Endothelial cell of umbilical vein (primary cell): ENCODE measurements around the gene PITPNM3. TPM values are rescaled to one million over a fixed set of nuclear protein-coding genes. Genes with fewer than 3 reads are reported as not detected.

ENCODE experiments used
- BruUV-seq: library from RNA; stranded (reverse); fragments of 400-500 nt; replicated peaks from 2 replicates; lab custom pipeline; 2021; lab: Mats Ljungman, UMichigan
- CTCF ChIA-PET: fragments of 300-600, 350-600 bp; sonication (Branson Sonifier 250); formaldehyde crosslinking; loops from one replicate; lab custom pipeline; 2021; ENCODE audit warnings: antibody characterized with exemption, inconsistent platforms; lab: Charles Lee
- POLR2A ChIA-PET: fragments of 300-600, 350-600 bp; sonication (Branson Sonifier 250); formaldehyde crosslinking; loops from one replicate; lab custom pipeline; 2021; ENCODE audit warnings: antibody characterized with exemption, inconsistent platforms; lab: Charles Lee
- DNase-seq: peaks from one replicate; pipeline ENCODE4 v3.0.0-alpha.2; 2011; ENCODE audit warnings: low read depth, low spot score
- FAIRE-seq: peaks from 2 replicates; lab custom pipeline; 2011; peaks lifted over from hg19 to GRCh38; lab: Jason Lieb, UNC
- H2AFZ ChIP-seq: 2 replicates; pipeline ENCODE4 v1.6.0; 2012; ENCODE audit warnings: low read depth, low read length, control low read depth, inconsistent platforms
- H3K27ac ChIP-seq: 2 replicates; pipeline ENCODE4 v1.5.1; 2011; ENCODE audit warnings: low read depth, mild to moderate bottlenecking, control low read depth, low read length, moderate library complexity; ENCODE audit not compliant: insufficient read depth
- H3K27me3 ChIP-seq, 2 experiments: 2 replicates each; pipeline versions ENCODE4 v1.6.0 to v1.6.1; 2011; ENCODE audit warnings: low read length in 2 of 2, mixed read lengths in 1 of 2; ENCODE audit not compliant: control insufficient read depth in 2 of 2, insufficient read depth in 2 of 2
- H3K36me3 ChIP-seq, 2 experiments: 2 replicates in 1 of 2; 3 replicates in 1 of 2; pipeline ENCODE4 v1.5.1; 2011; ENCODE audit warnings: low read length in 2 of 2, mild to moderate bottlenecking in 1 of 2, moderate library complexity in 1 of 2; ENCODE audit not compliant: control insufficient read depth in 2 of 2, insufficient read depth in 2 of 2; ENCODE audit errors: extremely low read depth in 1 of 2
- H3K4me1 ChIP-seq: 3 replicates; pipeline ENCODE4 v1.5.1; 2011; ENCODE audit warnings: mild to moderate bottlenecking, low read length; ENCODE audit not compliant: control insufficient read depth, insufficient read depth; ENCODE audit errors: extremely low read depth
- H3K4me2 ChIP-seq: 2 replicates; pipeline ENCODE4 v1.6.1; 2011; ENCODE audit warnings: low read length, control low read depth, mixed read lengths; ENCODE audit not compliant: insufficient read depth
- H3K4me3 ChIP-seq, 3 experiments: fragments of 200-600 bp in 1 of 3; sonication (generic), shearing (Covaris generic) in 1 of 3; replicated peaks in 1 of 3; 2 replicates each; pipeline ENCODE4 v1.5.1; 2011 to 2016; ENCODE audit warnings: control low read depth in 3 of 3, low read length in 3 of 3, mild to moderate bottlenecking in 2 of 3, inconsistent platforms in 1 of 3, low read depth in 1 of 3, moderate library complexity in 1 of 3; ENCODE audit not compliant: insufficient read depth in 1 of 3
- H3K79me2 ChIP-seq: 2 replicates; pipeline ENCODE4 v1.6.0; 2012; ENCODE audit warnings: low read length, inconsistent platforms; ENCODE audit not compliant: control insufficient read depth, insufficient read depth
- H3K9ac ChIP-seq: replicated peaks from 2 replicates; pipeline ENCODE3; 2011; ENCODE audit warnings: low read length, control low read depth; ENCODE audit not compliant: insufficient read depth; ENCODE audit errors: extremely low read depth
- H3K9me1 ChIP-seq: replicated peaks from 3 replicates; pipeline ENCODE4 v1.6.0; 2011; ENCODE audit warnings: mild to moderate bottlenecking, low read length; ENCODE audit not compliant: control insufficient read depth, insufficient read depth; ENCODE audit errors: extremely low read depth
- H3K9me3 ChIP-seq: replicated peaks from 2 replicates; pipeline ENCODE4 v1.5.1; 2012; ENCODE audit warnings: low read length, inconsistent platforms; ENCODE audit not compliant: control insufficient read depth, insufficient read depth
- H4K20me1 ChIP-seq: replicated peaks from 2 replicates; pipeline ENCODE3; 2011; ENCODE audit warnings: mild to moderate bottlenecking, low read length; ENCODE audit not compliant: control insufficient read depth, insufficient read depth; ENCODE audit errors: extremely low read depth
- EZH2 ChIP-seq: IDR thresholded peaks from 2 replicates; pipeline ENCODE4 v1.6.1; 2012; ENCODE audit warnings: borderline replicate concordance, low read depth, mild to moderate bottlenecking, moderate library complexity, low read length, inconsistent platforms; ENCODE audit not compliant: severe bottlenecking
- FOS ChIP-seq: IDR thresholded peaks from 2 replicates; pipeline ENCODE4 v1.6.1; 2011; ENCODE audit warnings: mild to moderate bottlenecking, low read length, moderate library complexity, borderline replicate concordance; ENCODE audit not compliant: insufficient read depth
- GATA2 ChIP-seq: IDR thresholded peaks from 2 replicates; pipeline ENCODE4 v1.7.0; 2011; ENCODE audit warnings: low read depth, mild to moderate bottlenecking, moderate library complexity, mixed read lengths, low read length; ENCODE audit not compliant: insufficient read length, insufficient read depth
- JUN ChIP-seq: IDR thresholded peaks from 2 replicates; pipeline ENCODE4 v1.6.1; 2011; ENCODE audit warnings: borderline replicate concordance, low read depth; ENCODE audit not compliant: insufficient read length, insufficient read depth
- MAX ChIP-seq: IDR thresholded peaks from 2 replicates; pipeline ENCODE4 v1.6.1; 2011; ENCODE audit not compliant: insufficient read depth, insufficient read length
- MYC ChIP-seq: IDR thresholded peaks from one replicate; pipeline ENCODE4 v1.6.1; 2011; ENCODE audit warnings: mild to moderate bottlenecking, low read depth, low read length
- POLR2A ChIP-seq: IDR thresholded peaks from 2 replicates; pipeline ENCODE4 v1.6.1; 2012; ENCODE audit warnings: low read depth, mild to moderate bottlenecking, control low read depth, low read length
- POLR2AphosphoS5 ChIP-seq: IDR thresholded peaks from 2 replicates; pipeline ENCODE4 v1.6.1; 2012; ENCODE audit warnings: low read depth, mild to moderate bottlenecking, control low read depth, low read length, moderate library complexity; ENCODE audit not compliant: insufficient read depth
- dilution Hi-C: fragments of 300-500 bp; cut with MboI; formaldehyde crosslinking; loops from one replicate; pipeline ENCODE4 v1.15.0; 2019; ENCODE audit warnings: low sequenced_read_pairs; ENCODE audit not compliant: extremely low pct_ligation_motif_present
- intact Hi-C: fragments of 100-400 bp; cut with micrococcal nuclease; formaldehyde crosslinking; loops from one replicate; pipeline ENCODE4 v1.10.0; 2022
- polyA plus RNA-seq, 4 experiments: library from polyadenylated mRNA; depleted of rRNA in 3 of 4; stranded (reverse) in 3 of 4; unstranded in 1 of 4; fragments of >200 nt; gene quantifications; 2 replicates each; pipeline versions ENCODE4 v1.2.1 to v1.2.3, GENCODE V29; 2011 to 2012; ENCODE audit warnings: missing spikeins in 1 of 4
- total RNA-seq: library from RNA; stranded (reverse); gene quantifications from 2 replicates; pipeline ENCODE4 v1.2.3, GENCODE V29; 2021

PITPNM3 gene
- total and polyA plus RNA-seq, 2 donors (not counting 3 experiments of a cell fraction or from before 2014, with no cell fraction given): 1.0 to 1.9 TPM

DNA sequence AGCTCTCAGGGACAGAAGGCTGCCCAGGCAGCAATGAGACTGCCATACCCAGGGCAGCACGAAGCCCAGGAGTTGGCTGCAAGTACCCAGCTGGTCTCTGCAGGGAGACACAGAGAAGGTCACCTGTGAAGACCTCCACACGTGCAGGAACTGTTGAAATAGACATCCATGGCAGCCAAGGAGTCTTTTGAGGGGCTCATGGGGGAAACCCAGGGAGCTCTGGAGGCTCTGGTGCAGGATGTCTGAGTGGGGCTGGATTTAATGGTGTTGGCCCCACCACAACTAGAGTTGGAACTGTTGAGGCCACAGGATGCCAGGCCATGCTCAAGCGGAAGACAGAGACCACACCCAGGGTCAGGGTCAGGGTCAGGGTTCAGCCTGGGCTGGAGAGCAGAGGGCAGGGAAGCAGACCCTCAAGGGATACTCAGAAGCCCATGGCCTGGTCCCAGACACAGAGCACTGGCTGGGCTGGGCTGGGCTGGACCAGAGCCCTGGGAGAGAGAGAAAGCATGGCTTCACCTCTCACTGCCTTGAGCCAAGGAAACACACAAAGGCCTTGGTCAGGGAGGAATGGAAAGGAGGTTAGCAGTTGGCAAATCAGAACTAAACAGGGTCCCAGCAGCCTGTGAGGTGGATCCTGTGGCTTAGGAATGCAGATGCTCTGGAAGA is 21.4 kb downstream of the PITPNM3 start:
- no peak for FAIRE-seq
- no peak for TF ChIP-seq POLR2A
- TF ChIP-seq GATA2: no peak
- TF ChIP-seq EZH2: no peak
- TF ChIP-seq MYC: no peak
- TF ChIP-seq POLR2AphosphoS5: no peak
- no peak for TF ChIP-seq FOS
- TF ChIP-seq MAX: no peak
- no peak for TF ChIP-seq JUN
- POLR2A ChIA-PET: no interaction called here
- Histone ChIP-seq H3K9me3 (no peaks in the 10 kb centered on the region), H3K9ac (no peak overlapping the region), H3K4me1 (no peaks in the 10 kb centered on the region), H4K20me1 (no peaks in the 10 kb centered on the region), H2AFZ (no peak overlapping the region), H3K9me1 (no peaks in the 10 kb centered on the region), H3K27me3 (no peaks in the 10 kb centered on the region), H3K4me2 (no peak overlapping the region), H3K4me3 (no peak overlapping the region), H3K79me2 (no peaks in the 10 kb centered on the region), H3K36me3 (no peaks in the 10 kb centered on the region), H3K27ac (no peak overlapping the region)
- BruUV-seq: no TSS peak
- CTCF ChIA-PET: interaction anchor here (0.7 to 1.1 kb wide), 2 partner anchors 12 to 62 kb away, joined by 3 to 5 read pairs; no protein-coding TSS in a partner anchor
- DNase-seq: no peak
- dilution Hi-C loops: no loop called here
- intact Hi-C loops: no loop called here
